ENCODE measurements around the gene PLXNC1. TPM values are rescaled to one million over a fixed set of nuclear protein-coding genes. Genes with fewer than 3 reads are reported as not detected.
A peak's percentile ranks its signal among the peaks of the same experiment; 100 is the strongest.

Gene PLXNC1
- total and polyA plus RNA-seq, 2 donors (not counting 1 experiment from before 2014, with no cell fraction given) = 15.1 to 86.9 TPM

DNA sequence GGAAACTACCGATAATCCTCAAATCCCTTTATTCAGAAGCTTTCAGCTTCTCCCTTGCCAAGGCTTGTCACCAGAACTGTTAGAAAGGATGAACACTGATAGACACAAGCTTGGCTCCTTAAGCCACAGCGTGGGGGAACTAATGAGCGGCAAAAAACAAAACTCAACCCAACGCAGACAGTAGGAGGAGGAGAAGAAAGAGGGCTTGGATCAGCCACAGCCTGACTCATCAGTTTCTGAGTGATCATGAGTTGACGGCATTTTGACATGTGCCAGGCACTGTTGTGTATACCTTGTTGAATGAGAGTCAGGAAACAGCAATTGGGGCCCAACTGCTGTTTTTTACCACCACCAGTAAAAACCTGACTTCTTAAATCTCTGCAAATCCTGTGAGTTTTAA is 23.7 kb downstream of the PLXNC1 start:
- Histone ChIP-seq H3K36me3 (ENCODE audit: control insufficient read depth, insufficient read depth, low read length) (no peaks in the 10 kb centered on the region), H3K4me2 (ENCODE audit: extremely low read depth, insufficient read depth, low read length) (no peak overlapping the region), H3K27ac (ENCODE audit: insufficient read depth, low read length) (no peak overlapping the region), H4K20me1 (ENCODE audit: control insufficient read depth, extremely low read depth, insufficient read depth, low read length) (no peaks in the 10 kb centered on the region), H3K4me3 (replicated peaks in 1 of 4; ENCODE audit: control extremely low read depth in 1 of 4, insufficient read depth in 1 of 4, low read depth in 3 of 4, low read length in 4 of 4) (no peak overlapping the region), H3K9ac (ENCODE audit: insufficient read depth, low read length) (no peak overlapping the region), H3K4me1 (ENCODE audit: control insufficient read depth, extremely low read depth, insufficient read depth, low read length) (peaks cover 3% of the 10 kb centered on the region), H3K9me3 (ENCODE audit: control insufficient read depth, insufficient read depth, low read depth, low read length) (no peaks in the 10 kb centered on the region), H2AFZ (ENCODE audit: low read length) (no peak overlapping the region), H3K27me3 (ENCODE audit: control insufficient read depth, insufficient read depth, low read length) (peaks cover 2% of the 10 kb centered on the region), H3K79me2 (ENCODE audit: control insufficient read depth, insufficient read depth, low read length) (no peaks in the 10 kb centered on the region)
- DNase-seq (ENCODE audit: low read depth in 2 of 2) = peak; percentile 28 to 59
- TF ChIP-seq, protein P1, sequence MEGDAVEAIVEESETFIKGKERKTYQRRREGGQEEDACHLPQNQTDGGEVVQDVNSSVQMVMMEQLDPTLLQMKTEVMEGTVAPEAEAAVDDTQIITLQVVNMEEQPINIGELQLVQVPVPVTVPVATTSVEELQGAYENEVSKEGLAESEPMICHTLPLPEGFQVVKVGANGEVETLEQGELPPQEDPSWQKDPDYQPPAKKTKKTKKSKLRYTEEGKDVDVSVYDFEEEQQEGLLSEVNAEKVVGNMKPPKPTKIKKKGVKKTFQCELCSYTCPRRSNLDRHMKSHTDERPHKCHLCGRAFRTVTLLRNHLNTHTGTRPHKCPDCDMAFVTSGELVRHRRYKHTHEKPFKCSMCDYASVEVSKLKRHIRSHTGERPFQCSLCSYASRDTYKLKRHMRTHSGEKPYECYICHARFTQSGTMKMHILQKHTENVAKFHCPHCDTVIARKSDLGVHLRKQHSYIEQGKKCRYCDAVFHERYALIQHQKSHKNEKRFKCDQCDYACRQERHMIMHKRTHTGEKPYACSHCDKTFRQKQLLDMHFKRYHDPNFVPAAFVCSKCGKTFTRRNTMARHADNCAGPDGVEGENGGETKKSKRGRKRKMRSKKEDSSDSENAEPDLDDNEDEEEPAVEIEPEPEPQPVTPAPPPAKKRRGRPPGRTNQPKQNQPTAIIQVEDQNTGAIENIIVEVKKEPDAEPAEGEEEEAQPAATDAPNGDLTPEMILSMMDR (conservative IDR thresholded peaks at IDR 0.05 in 1 of 2, IDR thresholded peaks at IDR 0.05 in 1 of 2; ENCODE audit: low read depth in 1 of 2, low read length in 2 of 2) = peak in 1 of 2 donors; percentile 9
- TF ChIP-seq EZH2 (IDR thresholded peaks at IDR 0.05; ENCODE audit: low read length, missing control alignments) = no peak

DNA sequence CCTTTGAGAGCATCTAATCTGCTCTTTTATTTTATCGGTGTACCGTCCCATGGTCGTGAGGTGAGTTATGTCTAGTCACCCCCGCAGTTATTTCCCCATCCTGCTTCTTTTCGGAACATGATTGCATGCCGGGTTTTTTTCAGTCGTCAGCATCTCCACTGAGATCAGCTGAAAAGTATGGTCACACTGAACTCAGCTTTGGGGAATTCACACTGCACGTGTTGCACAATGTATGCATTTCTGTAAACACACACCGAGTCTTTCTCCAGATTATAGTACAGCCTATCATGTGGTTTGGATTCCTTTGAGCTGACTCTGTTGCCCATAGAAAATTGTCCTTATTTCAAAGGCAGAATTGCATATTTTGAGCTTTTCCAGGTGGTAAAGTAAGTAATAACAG is 24.6 kb downstream of the PLXNC1 start:
- H3K27me3 ChIP-seq (ENCODE audit: control insufficient read depth, insufficient read depth, low read length) = no peaks in the 10 kb centered on the region
- H3K79me2 ChIP-seq (ENCODE audit: control insufficient read depth, insufficient read depth, low read length) = no peaks in the 10 kb centered on the region
- H3K9me3 ChIP-seq (ENCODE audit: control insufficient read depth, insufficient read depth, low read depth, low read length) = no peaks in the 10 kb centered on the region
- no peak overlapping the region for H3K9ac ChIP-seq (ENCODE audit: insufficient read depth, low read length)
- TF ChIP-seq EZH2 (IDR thresholded peaks at IDR 0.05; ENCODE audit: low read length, missing control alignments) = no peak
- TF ChIP-seq, protein P1 (conservative IDR thresholded peaks at IDR 0.05 in 1 of 2, IDR thresholded peaks at IDR 0.05 in 1 of 2; ENCODE audit: low read depth in 1 of 2, low read length in 2 of 2) = no peak
- peaks cover 3% of the 10 kb centered on the region for H3K4me1 ChIP-seq (ENCODE audit: control insufficient read depth, extremely low read depth, insufficient read depth, low read length)
- no peaks in the 10 kb centered on the region for H3K36me3 ChIP-seq (ENCODE audit: control insufficient read depth, insufficient read depth, low read length)
- no peak overlapping the region for H2AFZ ChIP-seq (ENCODE audit: low read length)
- H3K4me2 ChIP-seq (ENCODE audit: extremely low read depth, insufficient read depth, low read length) = peak overlapping the region; percentile 55
- H3K4me3 ChIP-seq (replicated peaks in 1 of 4; ENCODE audit: control extremely low read depth in 1 of 4, insufficient read depth in 1 of 4, low read depth in 3 of 4, low read length in 4 of 4) = peak overlapping the region in 1 of 4 experiments; percentile 34
- DNase-seq (ENCODE audit: low read depth in 2 of 2) = peak; percentile 91 to 99
- H3K27ac ChIP-seq (ENCODE audit: insufficient read depth, low read length) = no peak overlapping the region
- no peaks in the 10 kb centered on the region for H4K20me1 ChIP-seq (ENCODE audit: control insufficient read depth, extremely low read depth, insufficient read depth, low read length)

DNA sequence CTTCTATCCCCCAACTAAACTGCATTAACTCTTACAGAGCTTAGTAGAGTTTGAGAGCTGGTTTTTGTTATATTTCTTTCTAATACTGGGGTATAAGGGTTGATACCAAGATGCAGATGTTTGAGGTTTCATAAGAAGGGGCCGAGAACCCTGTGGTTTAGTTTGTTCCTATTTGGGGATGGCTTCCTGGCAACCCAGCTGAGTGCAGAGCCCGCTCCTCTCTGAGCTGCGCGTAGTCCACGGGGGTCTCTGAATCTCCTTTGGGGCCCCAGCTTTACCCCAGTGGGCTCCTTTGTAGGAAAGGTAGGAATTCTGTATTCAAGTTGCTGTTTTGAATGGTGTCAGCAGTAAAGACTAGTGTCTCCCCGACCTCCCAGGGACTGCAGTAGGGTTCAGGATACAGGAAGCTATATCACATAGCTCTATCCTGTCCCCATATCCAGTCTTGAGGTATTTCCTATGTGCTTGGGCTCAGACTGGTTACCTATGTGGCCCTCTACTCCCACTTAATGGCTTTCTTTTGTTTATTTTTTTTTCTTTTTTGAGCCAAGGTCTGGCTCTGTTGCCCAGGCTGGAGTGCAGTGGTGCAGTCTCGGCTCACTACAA is 25.4 kb downstream of the PLXNC1 start:
- Histone ChIP-seq H3K4me2 (ENCODE audit: extremely low read depth, insufficient read depth, low read length) (no peak overlapping the region), H2AFZ (ENCODE audit: low read length) (no peak overlapping the region)
- TF ChIP-seq, protein P1 (conservative IDR thresholded peaks at IDR 0.05 in 1 of 2, IDR thresholded peaks at IDR 0.05 in 1 of 2; ENCODE audit: low read depth in 1 of 2, low read length in 2 of 2) = no peak
- TF ChIP-seq EZH2 (IDR thresholded peaks at IDR 0.05; ENCODE audit: low read length, missing control alignments) = no peak

More for the DNA sequence above, 25.4 kb downstream of the PLXNC1 start:
- Histone ChIP-seq H3K4me3 (replicated peaks in 1 of 4; ENCODE audit: control extremely low read depth in 1 of 4, insufficient read depth in 1 of 4, low read depth in 3 of 4, low read length in 4 of 4) (no peak overlapping the region), H3K36me3 (ENCODE audit: control insufficient read depth, insufficient read depth, low read length) (no peaks in the 10 kb centered on the region), H3K27ac (ENCODE audit: insufficient read depth, low read length) (no peak overlapping the region), H3K4me1 (ENCODE audit: control insufficient read depth, extremely low read depth, insufficient read depth, low read length) (peaks cover 3% of the 10 kb centered on the region), H3K79me2 (ENCODE audit: control insufficient read depth, insufficient read depth, low read length) (no peaks in the 10 kb centered on the region), H4K20me1 (ENCODE audit: control insufficient read depth, extremely low read depth, insufficient read depth, low read length) (no peaks in the 10 kb centered on the region), H3K9ac (ENCODE audit: insufficient read depth, low read length) (no peak overlapping the region), H3K9me3 (ENCODE audit: control insufficient read depth, insufficient read depth, low read depth, low read length) (no peaks in the 10 kb centered on the region), H3K27me3 (ENCODE audit: control insufficient read depth, insufficient read depth, low read length) (no peaks in the 10 kb centered on the region)
- DNase-seq (ENCODE audit: low read depth in 2 of 2) = no peak

Data from fibroblast of lung (primary cell).